Right lobe of liver (tissue), 4 donors: ENCODE results near the gene BEND3.

Source experiments
- POLR2A ChIP-seq: fragments of 450-650 bp; IDR thresholded peaks from one replicate; pipeline ENCODE4 v1.6.1; 2017; ENCODE audit warnings: antibody characterized with exemption, mild to moderate bottlenecking
- TF ChIP-seq, protein P1 (sequence below), 4 donors: fragments of 200-600 bp in 3 of 4; fragments of 450-650 bp in 1 of 4; IDR thresholded peaks; one replicate each; pipeline versions ENCODE4 v1.5.1 to v1.8.0; 2016 to 2022; ENCODE audit warnings: antibody characterized with exemption in 4 of 4, mild to moderate bottlenecking in 2 of 4
- donor health status: DM: no; HTN: no; CAD: no.
- donor health status: DM: no; HTN: no; CAD: no.
- donor health status: DM: no; HTN: yes; CAD: no.

GRCh38 chr6:107132330-107132954 lies 17.1 kb upstream of the BEND3 start:
- TF ChIP-seq, protein P1, sequence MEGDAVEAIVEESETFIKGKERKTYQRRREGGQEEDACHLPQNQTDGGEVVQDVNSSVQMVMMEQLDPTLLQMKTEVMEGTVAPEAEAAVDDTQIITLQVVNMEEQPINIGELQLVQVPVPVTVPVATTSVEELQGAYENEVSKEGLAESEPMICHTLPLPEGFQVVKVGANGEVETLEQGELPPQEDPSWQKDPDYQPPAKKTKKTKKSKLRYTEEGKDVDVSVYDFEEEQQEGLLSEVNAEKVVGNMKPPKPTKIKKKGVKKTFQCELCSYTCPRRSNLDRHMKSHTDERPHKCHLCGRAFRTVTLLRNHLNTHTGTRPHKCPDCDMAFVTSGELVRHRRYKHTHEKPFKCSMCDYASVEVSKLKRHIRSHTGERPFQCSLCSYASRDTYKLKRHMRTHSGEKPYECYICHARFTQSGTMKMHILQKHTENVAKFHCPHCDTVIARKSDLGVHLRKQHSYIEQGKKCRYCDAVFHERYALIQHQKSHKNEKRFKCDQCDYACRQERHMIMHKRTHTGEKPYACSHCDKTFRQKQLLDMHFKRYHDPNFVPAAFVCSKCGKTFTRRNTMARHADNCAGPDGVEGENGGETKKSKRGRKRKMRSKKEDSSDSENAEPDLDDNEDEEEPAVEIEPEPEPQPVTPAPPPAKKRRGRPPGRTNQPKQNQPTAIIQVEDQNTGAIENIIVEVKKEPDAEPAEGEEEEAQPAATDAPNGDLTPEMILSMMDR (IDR thresholded peaks at IDR 0.05): peak in 2 of 4 donors; percentile 19 to 33
- no peak for TF ChIP-seq POLR2A
